GM18517 (cell line): ENCODE data around the gene FAT1.

Experiments
- ATAC-seq: cut with Tn5 transposase; IDR thresholded peaks from one replicate; pipeline ENCODE4 v1.9.1; 2021; ENCODE audit warnings: mild to moderate bottlenecking, moderate library complexity; ENCODE audit not compliant: unreplicated experiment

The FAT1 gene

GRCh38 chr4:186724864-186725468 is 1.3 kb upstream of the FAT1 start:
- no peak for ATAC-seq

- no peak for ATAC-seq
Observed at GRCh38 chr4:186724058-186724863, 605 bp upstream of the FAT1 start.

GRCh38 chr4:186722796-186723291 is 812 bp downstream of the FAT1 start:
- ATAC-seq, result no peak

GRCh38 chr4:186719925-186720694 is 3.5 kb downstream of the FAT1 start:
- ATAC-seq, result no peak

- ATAC-seq, result no peak
Observed at GRCh38 chr4:186717556-186717955, 6.1 kb downstream of the FAT1 start.

GRCh38 chr4:186715077-186715476 is 8.6 kb downstream of the FAT1 start:
- ATAC-seq, result no peak

- ATAC-seq, result no peak
Observed at GRCh38 chr4:186714006-186714675, 9.5 kb downstream of the FAT1 start.

- no peak for ATAC-seq
Observed at GRCh38 chr4:186712690-186713089, 11.0 kb downstream of the FAT1 start.

- ATAC-seq, result no peak
Observed at GRCh38 chr4:186710521-186711119, 13.0 kb downstream of the FAT1 start.

GRCh38 chr4:186709517-186709916 is 14.1 kb downstream of the FAT1 start:
- no peak for ATAC-seq

- no peak for ATAC-seq
Observed at GRCh38 chr4:186708554-186708953, 15.1 kb downstream of the FAT1 start.

GRCh38 chr4:186707996-186708395 is 15.7 kb downstream of the FAT1 start:
- no peak for ATAC-seq

GRCh38 chr4:186707574-186707973 is 16.1 kb downstream of the FAT1 start:
- ATAC-seq, result no peak

GRCh38 chr4:186704057-186704456 is 19.6 kb downstream of the FAT1 start:
- ATAC-seq, result no peak

GRCh38 chr4:186703510-186703909 is 20.1 kb downstream of the FAT1 start:
- ATAC-seq, result no peak

- ATAC-seq, result no peak
Observed at GRCh38 chr4:186702940-186703339, 20.7 kb downstream of the FAT1 start.

- no peak for ATAC-seq
Observed at GRCh38 chr4:186702297-186702696, 21.4 kb downstream of the FAT1 start.

- no peak for ATAC-seq
Observed at GRCh38 chr4:186701788-186702187, 21.9 kb downstream of the FAT1 start.

GRCh38 chr4:186701273-186701672 is 22.4 kb downstream of the FAT1 start:
- ATAC-seq, result no peak

- no peak for ATAC-seq
Observed at GRCh38 chr4:186700746-186701145, 22.9 kb downstream of the FAT1 start.
